Measurements from ENCODE around the gene KIRREL2.
"Not testable (repeated sequence)": the region's sequence is repeated elsewhere in the genome, so short reads cannot be mapped to it uniquely, and the experiment has no call there.

Gene KIRREL2

DNA sequence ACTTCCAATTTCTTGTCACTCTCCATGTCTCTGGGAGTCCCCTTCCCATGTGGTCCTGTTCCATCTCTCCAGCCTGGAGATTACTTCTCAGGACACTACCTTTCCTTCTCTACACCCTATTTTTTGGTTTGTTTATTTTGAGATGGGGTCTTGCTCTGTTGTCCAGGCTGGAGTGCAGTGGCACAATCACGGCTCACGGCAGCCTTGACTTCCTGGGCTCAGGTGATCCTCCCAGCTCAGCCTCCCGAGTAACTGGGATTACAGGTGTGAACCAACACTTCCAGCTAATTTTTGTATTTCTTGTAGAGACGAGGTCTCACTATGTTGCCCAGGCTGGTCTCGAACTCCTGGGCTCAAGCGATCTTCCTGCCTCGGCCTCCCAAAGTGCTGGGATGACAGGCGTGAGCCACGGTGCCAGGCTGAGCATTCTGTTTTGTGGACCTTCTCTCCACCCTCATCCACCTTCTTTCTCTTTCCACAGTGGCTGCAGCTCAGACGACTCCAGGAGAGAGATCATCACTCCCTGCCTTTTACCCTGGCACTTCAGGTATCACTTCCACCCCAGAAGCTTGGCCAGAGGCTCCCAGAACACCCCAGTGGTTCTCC is 46.3 kb downstream of the KIRREL2 start:
- Histone ChIP-seq H3K36me3 (ENCODE audit: control insufficient read depth, insufficient read depth, low read length, severe bottlenecking) (no peaks in the 10 kb centered on the region), H3K9me3 (ENCODE audit: control insufficient read depth, low read length) (no peaks in the 10 kb centered on the region), H3K27me3 (replicated peaks; ENCODE audit: control insufficient read depth, insufficient read depth, low read length) (no peaks in the 10 kb centered on the region), H3K4me3 (ENCODE audit: low read length) (peak overlapping the region; percentile 54), H3K4me1 (ENCODE audit: control insufficient read depth, insufficient read depth, low read length) (peaks cover 42% of the 10 kb centered on the region), H3K9ac (ENCODE audit: low read length) (peak overlapping the region; percentile 61)
- DNase-seq (ENCODE audit: low read depth) = no peak

DNA sequence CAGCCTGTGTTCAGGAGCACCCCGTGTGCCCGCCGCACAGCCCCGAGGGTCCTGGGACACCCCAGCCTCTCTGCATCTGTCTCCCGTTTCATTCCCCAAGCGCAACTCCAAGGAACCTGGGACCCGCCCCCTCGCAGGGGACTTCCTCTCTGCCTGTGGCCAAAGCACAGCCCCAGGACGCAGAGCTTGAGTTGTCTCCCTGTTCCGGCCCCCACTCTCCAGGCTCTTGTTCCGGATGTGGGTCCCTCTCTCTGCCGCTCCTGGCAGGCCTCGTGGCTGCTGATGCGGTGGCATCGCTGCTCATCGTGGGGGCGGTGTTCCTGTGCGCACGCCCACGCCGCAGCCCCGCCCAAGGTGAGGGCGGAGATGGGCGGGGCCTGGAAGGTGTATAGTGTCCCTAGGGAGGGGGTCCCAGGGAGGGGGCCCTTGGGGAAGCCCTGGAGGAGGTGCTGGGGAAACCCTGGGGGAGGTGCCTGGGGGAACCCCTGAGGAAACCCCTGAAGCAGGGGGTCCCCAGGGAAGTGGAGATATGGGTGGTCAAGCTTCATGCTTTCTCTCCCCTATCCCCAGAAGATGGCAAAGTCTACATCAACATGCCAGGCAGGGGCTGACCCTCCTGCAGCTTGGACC is 47.0 kb downstream of the KIRREL2 start:
- peaks cover 35% of the 10 kb centered on the region for H3K4me1 ChIP-seq (ENCODE audit: control insufficient read depth, insufficient read depth, low read length)
- H3K4me3 ChIP-seq (ENCODE audit: low read length) = peak overlapping the region; percentile 54
- no peaks in the 10 kb centered on the region for H3K27me3 ChIP-seq (replicated peaks; ENCODE audit: control insufficient read depth, insufficient read depth, low read length)
- no peaks in the 10 kb centered on the region for H3K9me3 ChIP-seq (ENCODE audit: control insufficient read depth, low read length)
- H3K36me3 ChIP-seq (ENCODE audit: control insufficient read depth, insufficient read depth, low read length, severe bottlenecking) = no peaks in the 10 kb centered on the region
- peak overlapping the region; percentile 61 for H3K9ac ChIP-seq (ENCODE audit: low read length)
- peak; percentile 70 for DNase-seq (ENCODE audit: low read depth)

DNA sequence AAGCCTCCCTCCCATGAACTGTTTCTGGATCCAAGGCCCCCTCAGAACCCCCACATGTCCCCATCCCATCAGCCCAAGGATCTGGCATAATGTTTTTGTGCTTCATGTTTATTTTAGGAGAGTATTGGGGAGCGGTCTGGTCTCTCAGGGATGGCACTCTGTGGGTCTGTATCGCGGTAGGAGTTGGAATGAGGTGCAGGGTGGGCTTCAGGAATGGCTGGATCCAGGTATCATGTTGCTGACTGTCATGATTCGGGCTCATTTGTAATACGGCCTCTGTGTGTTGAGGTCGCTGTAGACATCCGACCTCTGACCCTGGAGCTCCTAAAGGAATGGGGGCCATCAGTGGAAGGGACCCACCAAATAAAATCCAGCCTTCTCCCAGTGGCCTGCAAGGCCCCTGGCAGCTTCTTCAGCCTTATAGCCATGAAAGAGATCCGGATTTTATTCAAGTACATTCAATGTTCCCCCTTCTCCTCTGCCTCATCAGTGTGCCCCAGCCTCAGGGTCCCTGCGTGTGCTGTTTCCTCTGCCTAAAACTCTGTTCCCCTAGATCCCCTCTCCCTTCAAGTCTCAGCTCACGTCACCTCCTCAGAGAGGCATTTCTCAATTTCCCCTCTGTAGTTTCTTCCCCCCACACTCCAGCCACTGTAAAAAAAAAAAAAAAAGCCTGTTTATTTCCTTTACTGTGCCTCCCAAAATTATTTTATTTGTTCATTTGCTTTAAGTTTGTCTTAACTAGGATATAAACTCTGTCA is 47.8 kb downstream of the KIRREL2 start:
- Histone ChIP-seq H3K27me3 (replicated peaks; ENCODE audit: control insufficient read depth, insufficient read depth, low read length) (no peaks in the 10 kb centered on the region), H3K36me3 (ENCODE audit: control insufficient read depth, insufficient read depth, low read length, severe bottlenecking) (no peaks in the 10 kb centered on the region), H3K4me1 (ENCODE audit: control insufficient read depth, insufficient read depth, low read length) (peaks cover 35% of the 10 kb centered on the region), H3K4me3 (ENCODE audit: low read length) (no peak overlapping the region), H3K9me3 (ENCODE audit: control insufficient read depth, low read length) (no peaks in the 10 kb centered on the region), H3K9ac (ENCODE audit: low read length) (no peak overlapping the region)
- no peak for DNase-seq (ENCODE audit: low read depth)

DNA sequence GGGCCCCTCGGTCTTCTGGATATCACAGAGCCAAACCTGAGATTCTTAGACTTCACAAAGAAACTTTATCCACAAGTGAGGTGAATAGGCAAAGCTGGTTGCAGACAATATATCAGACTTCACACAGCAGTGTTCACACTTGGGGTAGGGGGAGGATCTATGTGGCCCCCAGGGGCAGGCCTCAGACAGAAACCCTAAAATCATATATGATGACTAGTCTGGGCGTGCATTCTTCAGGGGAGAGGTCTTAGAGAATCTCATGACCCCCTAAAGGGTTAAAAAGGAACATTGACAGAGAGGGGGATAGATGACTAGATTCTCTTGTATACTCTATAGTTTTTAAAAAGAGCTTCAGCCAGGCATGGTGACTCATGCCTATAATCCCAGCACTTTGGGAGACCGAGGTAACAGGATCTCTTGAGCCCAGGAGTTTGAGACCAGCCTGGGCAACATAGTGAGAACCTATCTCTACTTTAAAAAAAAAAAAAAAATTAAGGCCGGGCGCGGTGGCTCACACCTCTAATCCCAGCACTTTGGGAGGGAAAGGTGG is 48.5 kb downstream of the KIRREL2 start:
- H3K9me3 ChIP-seq (ENCODE audit: control insufficient read depth, low read length) = no peaks in the 10 kb centered on the region
- no peak overlapping the region for H3K9ac ChIP-seq (ENCODE audit: low read length)
- peak; percentile 40 for DNase-seq (ENCODE audit: low read depth)
- peaks cover 35% of the 10 kb centered on the region for H3K4me1 ChIP-seq (ENCODE audit: control insufficient read depth, insufficient read depth, low read length)
- H3K4me3 ChIP-seq (ENCODE audit: low read length) = no peak overlapping the region
- H3K27me3 ChIP-seq (replicated peaks; ENCODE audit: control insufficient read depth, insufficient read depth, low read length) = no peaks in the 10 kb centered on the region
- H3K36me3 ChIP-seq (ENCODE audit: control insufficient read depth, insufficient read depth, low read length, severe bottlenecking) = no peaks in the 10 kb centered on the region

DNA sequence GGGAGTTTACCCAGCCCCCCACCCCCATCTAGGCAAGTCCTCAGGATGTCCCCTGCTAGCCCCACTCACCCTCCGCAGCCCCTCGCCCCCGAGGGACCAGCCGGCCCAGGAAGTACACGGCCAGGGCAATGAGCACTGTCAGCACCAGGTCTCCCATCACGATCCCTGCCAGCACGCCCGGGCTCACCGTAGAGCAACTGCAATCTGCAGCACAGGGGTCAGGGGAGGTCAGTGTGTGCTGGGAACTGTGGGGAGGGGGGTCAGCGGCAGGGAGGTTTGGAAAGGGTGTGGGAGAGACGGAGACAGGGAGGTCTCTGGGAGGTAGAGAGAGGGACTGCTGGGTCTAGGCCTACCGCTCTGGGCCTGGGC is 50.6 kb downstream of the KIRREL2 start:
- H3K4me1 ChIP-seq (ENCODE audit: control insufficient read depth, insufficient read depth, low read length) = peaks cover 18% of the 10 kb centered on the region
- no peaks in the 10 kb centered on the region for H3K36me3 ChIP-seq (ENCODE audit: control insufficient read depth, insufficient read depth, low read length, severe bottlenecking)
- H3K27me3 ChIP-seq (replicated peaks; ENCODE audit: control insufficient read depth, insufficient read depth, low read length) = no peaks in the 10 kb centered on the region
- no peak overlapping the region for H3K4me3 ChIP-seq (ENCODE audit: low read length)
- no peak for DNase-seq (ENCODE audit: low read depth)
- no peak overlapping the region for H3K9ac ChIP-seq (ENCODE audit: low read length)
- no peaks in the 10 kb centered on the region for H3K9me3 ChIP-seq (ENCODE audit: control insufficient read depth, low read length)

DNA sequence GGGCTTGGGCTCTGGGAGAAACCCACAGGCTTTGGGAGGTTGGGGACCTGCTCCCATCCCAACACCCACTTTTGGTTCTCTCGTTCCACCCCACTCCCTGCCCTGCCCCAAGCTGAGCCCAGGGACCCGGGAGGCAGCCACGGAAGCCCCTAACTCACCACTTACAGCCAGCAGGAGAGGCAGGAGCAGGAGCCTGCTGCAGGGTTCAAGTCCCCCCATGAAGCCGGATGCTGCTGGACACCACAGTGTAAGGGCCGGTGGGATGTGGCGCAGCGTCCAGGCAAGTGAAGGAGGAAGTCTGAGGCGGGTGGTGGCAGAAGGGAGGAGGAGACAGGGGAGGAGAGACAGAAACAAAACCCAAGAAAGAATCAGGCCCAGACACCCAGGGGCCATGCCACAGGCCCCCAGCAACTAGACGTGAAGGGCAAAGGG is 51.3 kb downstream of the KIRREL2 start, which contains the start of gene TYROBP:
TSS of gene TYROBP (minus strand) at position 286 of the 432 bp plus-strand sequence. CDS start at position 219, 67 bp downstream.
- Histone ChIP-seq H3K9me3 (ENCODE audit: control insufficient read depth, low read length) (no peaks in the 10 kb centered on the region), H3K4me1 (ENCODE audit: control insufficient read depth, insufficient read depth, low read length) (peaks cover 15% of the 10 kb centered on the region), H3K4me3 (ENCODE audit: low read length) (no peak within 1 kb of the TSS), H3K9ac (ENCODE audit: low read length) (peak within 1 kb of the TSS; percentile 25), H3K36me3 (ENCODE audit: control insufficient read depth, insufficient read depth, low read length, severe bottlenecking) (no peaks in the 10 kb centered on the region), H3K27me3 (replicated peaks; ENCODE audit: control insufficient read depth, insufficient read depth, low read length) (no peaks in the 10 kb centered on the region)
- DNase-seq (ENCODE audit: low read depth) = no peak

DNA sequence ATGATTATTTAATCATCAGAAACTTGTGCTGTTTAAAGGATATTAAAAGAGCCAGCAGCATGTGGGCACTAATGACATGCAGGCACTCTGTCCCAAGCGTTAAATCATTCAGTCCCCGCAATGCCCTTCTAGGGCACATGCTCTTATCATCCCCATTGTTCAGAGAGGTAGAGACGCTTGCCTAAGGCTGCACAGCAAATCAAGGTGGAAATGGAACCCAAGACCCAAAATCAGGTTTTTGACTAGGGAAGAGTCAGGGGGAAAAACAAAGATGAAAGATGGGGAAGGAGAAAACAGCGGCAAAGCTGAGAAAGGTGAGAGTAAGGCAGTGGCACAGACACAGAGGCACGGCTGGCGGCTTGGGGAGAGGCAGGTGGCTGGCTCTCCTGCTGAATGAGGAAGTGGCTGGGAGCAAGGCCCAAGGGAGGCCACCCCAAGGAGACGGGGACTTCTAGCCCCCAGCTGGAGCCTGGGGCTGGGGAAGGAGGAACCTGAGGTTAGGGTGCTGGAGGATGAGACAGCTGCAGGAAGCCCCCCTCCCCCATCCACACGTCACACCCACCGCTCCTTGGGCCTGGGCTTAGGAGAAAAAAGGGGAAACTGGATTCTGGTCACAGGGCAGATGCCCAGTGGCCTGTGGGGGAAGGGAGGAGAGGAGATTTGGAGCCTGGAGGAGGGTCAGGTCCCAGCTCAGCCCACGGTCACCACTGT is 52.4 kb downstream of the KIRREL2 start:
- Histone ChIP-seq H3K9me3 (ENCODE audit: control insufficient read depth, low read length) (no peaks in the 10 kb centered on the region), H3K27me3 (replicated peaks; ENCODE audit: control insufficient read depth, insufficient read depth, low read length) (no peaks in the 10 kb centered on the region), H3K36me3 (ENCODE audit: control insufficient read depth, insufficient read depth, low read length, severe bottlenecking) (no peaks in the 10 kb centered on the region), H3K9ac (ENCODE audit: low read length) (no peak overlapping the region), H3K4me1 (ENCODE audit: control insufficient read depth, insufficient read depth, low read length) (peaks cover 12% of the 10 kb centered on the region), H3K4me3 (ENCODE audit: low read length) (no peak overlapping the region)
- DNase-seq (ENCODE audit: low read depth) = no peak

DNA sequence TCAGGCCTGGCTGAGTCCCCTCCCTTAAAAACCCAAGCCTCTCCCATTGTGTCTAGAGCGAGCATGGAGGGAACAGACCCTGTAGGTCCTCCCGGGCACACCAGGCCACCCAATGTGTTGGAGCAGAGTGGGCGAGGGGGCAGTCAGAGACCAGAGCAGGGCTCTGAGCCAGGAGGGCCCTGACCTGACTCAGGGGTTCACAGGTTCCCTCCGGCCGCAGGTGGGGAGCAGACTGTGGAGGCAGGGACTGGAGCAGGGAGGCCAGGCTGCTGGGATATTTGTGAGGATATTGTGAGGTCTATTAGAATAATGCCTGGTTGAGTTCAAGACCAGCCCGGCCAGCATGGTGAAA is 52.9 kb downstream of the KIRREL2 start:
- no peaks in the 10 kb centered on the region for H3K27me3 ChIP-seq (replicated peaks; ENCODE audit: control insufficient read depth, insufficient read depth, low read length)
- no peak for DNase-seq (ENCODE audit: low read depth)
- no peak overlapping the region for H3K9ac ChIP-seq (ENCODE audit: low read length)
- H3K4me3 ChIP-seq (ENCODE audit: low read length) = no peak overlapping the region
- peaks cover 12% of the 10 kb centered on the region for H3K4me1 ChIP-seq (ENCODE audit: control insufficient read depth, insufficient read depth, low read length)
- H3K9me3 ChIP-seq (ENCODE audit: control insufficient read depth, low read length) = no peaks in the 10 kb centered on the region
- H3K36me3 ChIP-seq (ENCODE audit: control insufficient read depth, insufficient read depth, low read length, severe bottlenecking) = no peaks in the 10 kb centered on the region

DNA sequence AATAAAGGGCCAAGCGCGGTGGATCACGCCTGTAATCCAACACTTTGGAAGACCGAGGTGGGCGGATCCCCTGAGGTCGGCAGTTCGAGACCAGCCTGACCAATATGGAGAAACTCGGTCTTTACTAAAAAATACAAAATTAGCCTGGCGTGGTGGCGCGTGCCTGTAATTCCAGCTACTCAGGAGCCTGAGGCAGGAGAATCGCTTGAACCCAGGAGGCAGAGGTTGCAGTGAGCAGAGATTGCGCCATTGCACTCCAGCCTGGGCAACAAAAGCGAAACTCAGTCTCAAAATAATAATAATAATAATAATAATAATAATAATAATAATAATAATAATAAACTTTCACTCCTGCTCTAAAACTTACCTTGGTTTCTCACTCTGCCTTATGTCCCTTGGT is 53.6 kb downstream of the KIRREL2 start:
- H3K36me3 ChIP-seq (ENCODE audit: control insufficient read depth, insufficient read depth, low read length, severe bottlenecking); H3K9ac ChIP-seq (ENCODE audit: low read length); H3K27me3 ChIP-seq (replicated peaks; ENCODE audit: control insufficient read depth, insufficient read depth, low read length); H3K4me3 ChIP-seq (ENCODE audit: low read length); H3K9me3 ChIP-seq (ENCODE audit: control insufficient read depth, low read length); DNase-seq (ENCODE audit: low read depth): not testable (repeated sequence)
- H3K4me1 ChIP-seq (ENCODE audit: control insufficient read depth, insufficient read depth, low read length) = peaks cover 12% of the 10 kb centered on the region

DNA sequence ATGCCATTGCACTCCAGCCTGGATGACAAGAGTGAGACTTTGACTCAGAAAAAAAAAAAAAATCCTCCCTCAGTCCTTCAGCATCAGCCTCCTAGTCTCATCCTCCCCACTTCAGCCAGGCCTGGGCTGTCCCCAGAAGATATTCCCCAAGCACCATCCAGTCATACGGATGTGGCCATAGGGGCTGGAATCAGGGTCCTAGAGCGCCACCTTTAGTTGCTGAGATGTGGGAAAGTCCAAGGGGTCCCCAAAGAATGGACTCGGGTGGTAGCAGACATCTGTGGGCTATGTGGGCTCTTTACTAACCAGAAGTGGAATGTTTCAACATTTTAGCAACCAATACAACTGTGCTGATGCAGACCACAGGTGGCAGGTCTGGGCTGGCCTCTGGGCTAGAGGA is 54.5 kb downstream of the KIRREL2 start:
- DNase-seq (ENCODE audit: low read depth) = no peak

DNA sequence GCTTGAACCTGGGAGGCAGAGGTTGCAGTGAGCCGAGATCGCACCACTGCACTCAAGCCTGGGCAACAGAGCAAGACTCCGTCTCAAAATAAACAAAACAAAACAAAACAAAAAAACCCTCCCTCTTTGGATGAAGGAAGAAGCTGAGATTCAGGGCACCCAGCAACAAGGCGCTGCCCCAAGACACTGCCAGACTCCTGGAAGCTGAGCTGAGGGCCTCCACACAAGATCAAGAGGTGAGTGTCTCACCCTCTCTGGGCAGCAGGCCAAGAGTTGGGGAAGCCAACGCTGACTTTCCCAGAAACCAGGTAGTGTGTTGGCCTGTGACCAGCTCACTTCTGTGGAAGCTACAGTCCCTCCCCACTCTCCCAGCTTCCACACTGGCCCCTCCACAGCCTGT is 55.1 kb downstream of the KIRREL2 start:
- Histone ChIP-seq H3K9me3 (ENCODE audit: control insufficient read depth, low read length) (no peaks in the 10 kb centered on the region), H3K36me3 (ENCODE audit: control insufficient read depth, insufficient read depth, low read length, severe bottlenecking) (no peaks in the 10 kb centered on the region), H3K9ac (ENCODE audit: low read length) (no peak overlapping the region), H3K27me3 (replicated peaks; ENCODE audit: control insufficient read depth, insufficient read depth, low read length) (peaks cover under 1% of the 10 kb centered on the region), H3K4me3 (ENCODE audit: low read length) (no peak overlapping the region), H3K4me1 (ENCODE audit: control insufficient read depth, insufficient read depth, low read length) (peaks cover 6% of the 10 kb centered on the region)
- DNase-seq (ENCODE audit: low read depth) = no peak

More for the DNA sequence above, 54.5 kb downstream of the KIRREL2 start:
- Histone ChIP-seq H3K27me3 (replicated peaks; ENCODE audit: control insufficient read depth, insufficient read depth, low read length) (no peaks in the 10 kb centered on the region), H3K36me3 (ENCODE audit: control insufficient read depth, insufficient read depth, low read length, severe bottlenecking) (no peaks in the 10 kb centered on the region), H3K4me1 (ENCODE audit: control insufficient read depth, insufficient read depth, low read length) (peaks cover 11% of the 10 kb centered on the region), H3K4me3 (ENCODE audit: low read length) (no peak overlapping the region), H3K9ac (ENCODE audit: low read length) (no peak overlapping the region), H3K9me3 (ENCODE audit: control insufficient read depth, low read length) (no peaks in the 10 kb centered on the region)
